Osteoblast (primary cell): ENCODE results near the gene KRT82. TPM values are rescaled to one million over a fixed set of nuclear protein-coding genes. Genes with fewer than 3 reads are reported as not detected.
A peak's percentile ranks its signal among the peaks of the same experiment; 100 is the strongest.

Experiments used
- DNase-seq: peaks from one replicate; pipeline ENCODE4 v3.0.0; 2011; ENCODE audit warnings: low spot score, mixed read lengths; ENCODE audit not compliant: insufficient read length; ENCODE audit errors: missing footprints
- H2AFZ ChIP-seq: 2 replicates; pipeline ENCODE4 v1.6.0; 2011; ENCODE audit warnings: mild to moderate bottlenecking, low read length
- H3K27ac ChIP-seq: 2 replicates; pipeline ENCODE4 v1.5.1; 2011; ENCODE audit warnings: mild to moderate bottlenecking, low read depth, low read length, moderate library complexity
- H3K27me3 ChIP-seq: 2 replicates; pipeline ENCODE4 v1.6.0; 2012; ENCODE audit warnings: mild to moderate bottlenecking, control low read depth, inconsistent platforms, low read length, moderate library complexity; ENCODE audit not compliant: insufficient read depth
- H3K36me3 ChIP-seq: 2 replicates; pipeline ENCODE4 v1.5.1; 2011; ENCODE audit warnings: mild to moderate bottlenecking, low read length, control low read depth, moderate library complexity; ENCODE audit not compliant: insufficient read depth
- H3K4me1 ChIP-seq: 2 replicates; pipeline ENCODE4 v1.5.1; 2011; ENCODE audit warnings: mild to moderate bottlenecking, low read length, control low read depth, moderate library complexity; ENCODE audit not compliant: insufficient read depth
- H3K4me2 ChIP-seq: 2 replicates; pipeline ENCODE4 v1.6.0; 2011; ENCODE audit warnings: mild to moderate bottlenecking, low read length; ENCODE audit not compliant: insufficient read depth
- H3K4me3 ChIP-seq: fragments of 200-600 bp; sonication (generic); 3 replicates; pipeline ENCODE4 v1.5.1; 2012; ENCODE audit warnings: mild to moderate bottlenecking, low read length, inconsistent platforms; ENCODE audit not compliant: insufficient read depth
- H3K79me2 ChIP-seq: 2 replicates; pipeline ENCODE4 v1.6.0; 2012; ENCODE audit warnings: mild to moderate bottlenecking, low read length, control low read depth, inconsistent platforms; ENCODE audit not compliant: insufficient read depth
- H3K9me3 ChIP-seq: 2 replicates; pipeline ENCODE4 v1.5.1; 2011; ENCODE audit warnings: low read depth, low read length, control low read depth
- H4K20me1 ChIP-seq: 2 replicates; pipeline ENCODE4 v1.6.0; 2012; ENCODE audit warnings: mild to moderate bottlenecking, low read length, control low read depth; ENCODE audit not compliant: insufficient read depth
- CTCF ChIP-seq: IDR thresholded peaks from 2 replicates; pipeline ENCODE4 v1.5.1; 2011; ENCODE audit warnings: mild to moderate bottlenecking, low read depth, low read length, moderate library complexity; ENCODE audit errors: extremely low read depth
- total RNA-seq: library from RNA; depleted of rRNA; stranded (reverse); fragments of >200 nt; gene quantifications from 2 replicates; pipeline ENCODE4 v1.2.3, GENCODE V29; 2012

KRT82 gene
- total RNA-seq, 1 donor: not detected

GRCh38 chr12:52378091-52378490 is 28.0 kb downstream of the KRT82 start:
- no peaks in the 10 kb centered on the region for H3K79me2 ChIP-seq
- peak; percentile 15 for DNase-seq
- no peak overlapping the region for H3K4me3 ChIP-seq
- H3K4me2 ChIP-seq: no peak overlapping the region
- H3K4me1 ChIP-seq: no peaks in the 10 kb centered on the region
- peaks cover 30% of the 10 kb centered on the region for H3K27me3 ChIP-seq
- no peak overlapping the region for H3K27ac ChIP-seq
- H4K20me1 ChIP-seq: no peaks in the 10 kb centered on the region
- no peaks in the 10 kb centered on the region for H3K9me3 ChIP-seq
- no peaks in the 10 kb centered on the region for H3K36me3 ChIP-seq
- no peak for TF ChIP-seq CTCF
- no peak overlapping the region for H2AFZ ChIP-seq

GRCh38 chr12:52377266-52377665 is 28.9 kb downstream of the KRT82 start:
- Histone ChIP-seq H3K4me2 (no peak overlapping the region), H3K36me3 (no peaks in the 10 kb centered on the region), H2AFZ (no peak overlapping the region), H4K20me1 (no peaks in the 10 kb centered on the region), H3K4me1 (no peaks in the 10 kb centered on the region), H3K79me2 (no peaks in the 10 kb centered on the region), H3K27me3 (peaks cover 23% of the 10 kb centered on the region), H3K27ac (no peak overlapping the region), H3K9me3 (no peaks in the 10 kb centered on the region), H3K4me3 (no peak overlapping the region)
- TF ChIP-seq CTCF: no peak
- no peak for DNase-seq

- H3K9me3 ChIP-seq: no peaks in the 10 kb centered on the region
- peaks cover 9% of the 10 kb centered on the region for H3K4me1 ChIP-seq
- H3K36me3 ChIP-seq: no peaks in the 10 kb centered on the region
- H3K27me3 ChIP-seq: peaks cover 20% of the 10 kb centered on the region
- H3K27ac ChIP-seq: no peak overlapping the region
- H4K20me1 ChIP-seq: no peaks in the 10 kb centered on the region
- no peak overlapping the region for H3K4me2 ChIP-seq
- H3K4me3 ChIP-seq: no peak overlapping the region
- peak; percentile 98 for DNase-seq
- H3K79me2 ChIP-seq: no peaks in the 10 kb centered on the region
- H2AFZ ChIP-seq: no peak overlapping the region
- TF ChIP-seq CTCF: peak; percentile 94
Observed at GRCh38 chr12:52372216-52373154, 33.6 kb downstream of the KRT82 start.

- Histone ChIP-seq H3K4me1 (peaks cover 9% of the 10 kb centered on the region), H3K36me3 (no peaks in the 10 kb centered on the region), H3K79me2 (no peaks in the 10 kb centered on the region), H3K27ac (no peak overlapping the region), H3K27me3 (peaks cover 20% of the 10 kb centered on the region), H4K20me1 (no peaks in the 10 kb centered on the region), H3K4me2 (peak overlapping the region; percentile 43), H3K4me3 (no peak overlapping the region), H2AFZ (peak overlapping the region; percentile 76), H3K9me3 (no peaks in the 10 kb centered on the region)
- peak; percentile 29 for DNase-seq
- TF ChIP-seq CTCF: no peak
Observed at GRCh38 chr12:52371716-52372115, 34.4 kb downstream of the KRT82 start.
